ENCODE measurements around the gene RBP2.

DNA sequence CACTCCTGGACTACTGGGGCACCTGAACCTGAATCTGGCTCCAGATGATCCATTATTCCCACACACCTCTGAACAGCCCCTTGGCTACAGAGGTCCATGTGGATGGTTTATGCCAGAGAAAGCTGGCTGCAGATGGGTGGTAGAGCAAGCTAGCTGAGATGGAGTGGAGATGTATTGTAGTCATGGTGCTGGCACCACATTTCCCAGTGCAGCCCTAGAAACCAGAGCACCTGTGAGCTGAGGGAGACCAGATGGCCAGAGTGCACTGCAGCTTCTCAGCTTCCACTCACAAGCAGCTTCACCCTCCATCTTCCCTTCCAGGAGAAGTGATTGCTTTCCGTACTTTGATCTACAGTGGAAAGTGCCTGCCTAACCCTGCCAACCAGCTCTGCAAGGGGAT lies 33.3 kb upstream of the RBP2 start:
- no peak for TF ChIP-seq POLR2A (IDR thresholded peaks at IDR 0.05)
- TF ChIP-seq, protein P1, sequence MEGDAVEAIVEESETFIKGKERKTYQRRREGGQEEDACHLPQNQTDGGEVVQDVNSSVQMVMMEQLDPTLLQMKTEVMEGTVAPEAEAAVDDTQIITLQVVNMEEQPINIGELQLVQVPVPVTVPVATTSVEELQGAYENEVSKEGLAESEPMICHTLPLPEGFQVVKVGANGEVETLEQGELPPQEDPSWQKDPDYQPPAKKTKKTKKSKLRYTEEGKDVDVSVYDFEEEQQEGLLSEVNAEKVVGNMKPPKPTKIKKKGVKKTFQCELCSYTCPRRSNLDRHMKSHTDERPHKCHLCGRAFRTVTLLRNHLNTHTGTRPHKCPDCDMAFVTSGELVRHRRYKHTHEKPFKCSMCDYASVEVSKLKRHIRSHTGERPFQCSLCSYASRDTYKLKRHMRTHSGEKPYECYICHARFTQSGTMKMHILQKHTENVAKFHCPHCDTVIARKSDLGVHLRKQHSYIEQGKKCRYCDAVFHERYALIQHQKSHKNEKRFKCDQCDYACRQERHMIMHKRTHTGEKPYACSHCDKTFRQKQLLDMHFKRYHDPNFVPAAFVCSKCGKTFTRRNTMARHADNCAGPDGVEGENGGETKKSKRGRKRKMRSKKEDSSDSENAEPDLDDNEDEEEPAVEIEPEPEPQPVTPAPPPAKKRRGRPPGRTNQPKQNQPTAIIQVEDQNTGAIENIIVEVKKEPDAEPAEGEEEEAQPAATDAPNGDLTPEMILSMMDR (IDR thresholded peaks at IDR 0.05) = no peak
- TF ChIP-seq EP300 (IDR thresholded peaks at IDR 0.05; ENCODE audit: low read depth) = no peak
- TF ChIP-seq POLR2AphosphoS5 (IDR thresholded peaks at IDR 0.05) = no peak
